ENCODE results near the gene ZNF507. TPM values are rescaled to one million over a fixed set of nuclear protein-coding genes. Genes with fewer than 3 reads are reported as not detected.

The ZNF507 gene
- total and polyA plus RNA-seq, 4 donors = 5.5 to 25.1 (median 16.0) TPM

DNA sequence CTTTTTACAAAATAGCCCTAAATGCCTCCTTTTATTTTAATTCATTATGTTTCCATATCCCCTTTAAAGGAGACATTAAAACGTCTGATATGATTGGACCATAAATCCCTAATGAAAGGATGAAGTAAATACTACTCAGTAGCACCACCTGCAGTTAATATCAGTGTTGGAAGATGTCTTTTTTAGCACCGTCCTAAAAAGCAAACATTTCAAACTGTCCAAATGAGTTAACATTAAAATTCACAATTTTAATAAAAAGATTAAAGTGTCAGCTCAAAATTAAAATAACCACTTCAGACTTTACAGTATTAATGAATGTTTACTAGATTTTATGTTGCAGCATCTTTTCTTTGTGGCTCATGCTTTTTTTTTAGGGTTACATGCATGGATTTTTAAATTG, 12.3 kb downstream of the ZNF507 start:
- no peak overlapping the region for H3K27ac ChIP-seq (ENCODE audit: low read depth in 1 of 2, low read length in 2 of 2)
- WGBS, 2 donors = 4 to 6% methylated on average over 2 of the region's 2 CpGs

DNA sequence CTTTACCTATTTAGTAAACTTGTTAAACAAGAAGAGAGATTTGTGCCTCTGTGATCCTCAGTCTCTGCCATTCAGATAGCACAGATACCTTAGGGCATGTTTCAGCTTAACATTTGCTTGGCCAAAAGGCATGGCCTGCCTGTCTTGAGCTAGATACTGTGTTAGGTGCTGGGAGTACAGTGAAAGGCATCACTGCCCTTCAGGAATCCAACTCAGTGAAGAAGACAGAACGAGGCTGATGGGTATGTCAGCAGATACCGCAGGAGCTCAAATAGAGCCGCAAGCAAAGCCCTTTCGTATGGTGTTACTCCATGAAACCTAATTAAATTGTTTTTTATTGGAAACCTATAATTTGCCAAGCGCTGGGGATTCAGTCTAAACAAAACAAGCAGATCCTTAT, 12.9 kb downstream of the ZNF507 start:
- Histone ChIP-seq H3K4me3 (ENCODE audit: low read length in 2 of 2) (no peak overlapping the region), H3K27ac (ENCODE audit: low read depth in 1 of 2, low read length in 2 of 2) (no peak overlapping the region), H3K27me3 (ENCODE audit: control insufficient read depth in 1 of 2, insufficient read depth in 2 of 2, low read length in 1 of 2) (no peaks in the 10 kb centered on the region), H3K36me3 (ENCODE audit: control insufficient read depth in 1 of 2, insufficient read depth in 2 of 2, low read length in 1 of 2) (peaks cover 11 to 12% of the 10 kb centered on the region in 2 donors), H3K9me3 (ENCODE audit: control insufficient read depth, low read length) (no peaks in the 10 kb centered on the region), H3K4me1 (ENCODE audit: control insufficient read depth in 1 of 2, insufficient read depth in 2 of 2, low read length in 2 of 2) (peaks cover 0 to 2% of the 10 kb centered on the region in 2 donors)
- ATAC-seq (ENCODE audit: low FRiP score) = no peak
- no peak for DNase-seq
- intact Hi-C loops (cut with DNase I) = no loop called here
- WGBS, 2 donors = 96% methylated on average over 5 of the region's 5 CpGs

More for the DNA sequence above, 12.3 kb downstream of the ZNF507 start:
- DNase-seq (no peak), ATAC-seq (ENCODE audit: low FRiP score) (no peak)
- Histone ChIP-seq H3K36me3 (ENCODE audit: control insufficient read depth in 1 of 2, insufficient read depth in 2 of 2, low read length in 1 of 2) (peaks cover 11 to 15% of the 10 kb centered on the region in 2 donors), H3K27me3 (ENCODE audit: control insufficient read depth in 1 of 2, insufficient read depth in 2 of 2, low read length in 1 of 2) (no peaks in the 10 kb centered on the region), H3K9me3 (ENCODE audit: control insufficient read depth, low read length) (no peaks in the 10 kb centered on the region), H3K4me1 (ENCODE audit: control insufficient read depth in 1 of 2, insufficient read depth in 2 of 2, low read length in 2 of 2) (peaks cover 0 to 4% of the 10 kb centered on the region in 2 donors), H3K4me3 (ENCODE audit: low read length in 2 of 2) (no peak overlapping the region)
- intact Hi-C loops (cut with DNase I) = no loop called here

DNA sequence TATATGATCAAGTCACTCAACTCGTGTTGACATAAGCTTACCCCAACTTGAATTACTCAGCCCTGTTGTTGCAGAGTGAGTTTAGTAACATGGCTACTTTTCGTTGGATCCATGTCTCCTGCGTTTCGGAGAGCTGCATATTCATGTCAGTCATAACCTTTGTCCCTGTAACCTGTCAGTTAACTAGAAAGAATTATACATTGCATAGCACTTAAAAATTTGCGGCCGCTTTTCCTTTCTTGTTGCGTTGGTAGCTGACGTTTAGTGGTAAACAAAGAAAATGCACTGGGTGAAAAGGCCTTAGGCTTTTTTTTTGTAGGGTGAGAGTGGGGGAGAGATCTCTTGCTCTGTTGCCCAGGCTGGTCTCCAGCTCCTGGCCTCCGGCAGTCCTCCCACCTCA, 14.2 kb downstream of the ZNF507 start:
- DNase-seq (no peak), ATAC-seq (ENCODE audit: low FRiP score) (no peak)
- 92 to 94% methylated on average over 9 of the region's 9 CpGs for WGBS, 2 donors
- Histone ChIP-seq H3K27me3 (ENCODE audit: control insufficient read depth in 1 of 2, insufficient read depth in 2 of 2, low read length in 1 of 2) (no peaks in the 10 kb centered on the region), H3K4me3 (ENCODE audit: low read length in 2 of 2) (no peak overlapping the region), H3K36me3 (ENCODE audit: control insufficient read depth in 1 of 2, insufficient read depth in 2 of 2, low read length in 1 of 2) (peaks cover 6 to 7% of the 10 kb centered on the region in 2 donors), H3K4me1 (ENCODE audit: control insufficient read depth in 1 of 2, insufficient read depth in 2 of 2, low read length in 2 of 2) (peaks cover 0 to 3% of the 10 kb centered on the region in 2 donors), H3K27ac (ENCODE audit: low read depth in 1 of 2, low read length in 2 of 2) (no peak overlapping the region), H3K9me3 (ENCODE audit: control insufficient read depth, low read length) (no peaks in the 10 kb centered on the region)
- intact Hi-C loops (cut with DNase I) = no loop called here

DNA sequence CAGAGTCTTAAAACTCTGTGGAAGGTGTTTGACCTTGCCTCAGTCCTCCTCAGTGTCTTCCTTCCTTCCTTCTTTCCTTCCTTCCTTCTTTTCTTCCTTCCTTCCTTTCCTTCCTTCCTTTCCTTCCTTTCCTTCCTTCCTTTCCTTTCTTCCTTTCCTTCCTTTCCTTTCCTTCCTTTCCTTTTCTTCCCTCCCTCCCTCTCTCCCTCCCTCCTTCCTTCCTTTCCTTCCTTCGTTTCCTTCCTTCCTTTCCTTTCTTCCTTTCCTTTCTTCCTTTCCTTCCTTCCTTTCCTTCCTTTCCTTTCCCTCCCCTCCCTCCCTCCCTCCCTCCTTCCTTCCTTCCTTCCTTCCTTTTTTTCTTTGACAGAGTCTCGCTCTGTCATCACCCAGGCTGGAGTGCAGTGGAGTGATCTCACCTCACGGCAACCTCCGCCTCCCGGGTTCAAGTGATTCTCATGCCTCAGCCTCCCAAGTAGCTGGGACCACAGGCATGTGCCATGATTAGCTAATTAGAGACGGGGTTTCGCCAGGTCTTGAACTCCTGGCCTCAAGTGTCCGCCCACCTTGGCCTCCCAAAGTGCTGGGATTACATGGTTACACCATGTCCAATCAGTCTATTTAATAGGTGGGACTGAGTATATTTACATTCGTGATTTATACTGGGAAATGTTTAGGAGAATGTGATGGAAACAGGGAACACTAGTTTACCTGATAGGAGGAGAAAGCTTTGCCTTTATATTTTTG, 16.3 kb downstream of the ZNF507 start:
- H3K4me3 ChIP-seq (ENCODE audit: low read length in 2 of 2) = no peak overlapping the region
- peak overlapping the region; percentile 14 to 77 for H3K27ac ChIP-seq (ENCODE audit: low read depth in 1 of 2, low read length in 2 of 2)
- peaks cover 0 to 3% of the 10 kb centered on the region in 2 donors for H3K4me1 ChIP-seq (ENCODE audit: control insufficient read depth in 1 of 2, insufficient read depth in 2 of 2, low read length in 2 of 2)
- no peaks in the 10 kb centered on the region for H3K9me3 ChIP-seq (ENCODE audit: control insufficient read depth, low read length)
- WGBS, 2 donors = 82 to 84% methylated on average over 9 of the region's 9 CpGs
- H3K27me3 ChIP-seq (ENCODE audit: control insufficient read depth in 1 of 2, insufficient read depth in 2 of 2, low read length in 1 of 2) = no peaks in the 10 kb centered on the region
- peaks cover 6% of the 10 kb centered on the region in 2 donors for H3K36me3 ChIP-seq (ENCODE audit: control insufficient read depth in 1 of 2, insufficient read depth in 2 of 2, low read length in 1 of 2)
- intact Hi-C loops (cut with DNase I) = no loop called here
- DNase-seq (no peak), ATAC-seq (ENCODE audit: low FRiP score) (no peak)

DNA sequence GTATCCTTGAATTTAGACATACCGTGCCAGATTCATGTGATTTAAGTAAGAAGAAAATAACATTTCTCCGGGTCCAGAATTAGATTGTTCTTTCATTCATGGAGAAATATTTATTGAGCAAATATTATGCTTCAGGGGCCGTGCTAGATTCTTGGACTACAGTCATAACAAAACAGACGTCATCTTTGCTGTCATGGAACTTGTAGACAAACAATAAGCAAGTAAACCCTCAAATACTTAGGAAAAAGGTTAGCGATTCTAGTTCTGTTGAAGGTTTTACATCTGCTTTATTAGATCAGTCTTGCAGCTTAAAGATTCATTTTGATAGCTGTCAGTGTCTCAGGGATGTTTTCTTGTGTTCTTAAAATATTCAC, 16.9 kb downstream of the ZNF507 start:
- no peak for DNase-seq
- Histone ChIP-seq H3K9me3 (ENCODE audit: control insufficient read depth, low read length) (no peaks in the 10 kb centered on the region), H3K36me3 (ENCODE audit: control insufficient read depth in 1 of 2, insufficient read depth in 2 of 2, low read length in 1 of 2) (peaks cover 4 to 6% of the 10 kb centered on the region in 2 donors), H3K27me3 (ENCODE audit: control insufficient read depth in 1 of 2, insufficient read depth in 2 of 2, low read length in 1 of 2) (no peaks in the 10 kb centered on the region), H3K27ac (ENCODE audit: low read depth in 1 of 2, low read length in 2 of 2) (peak overlapping the region; percentile 39 to 40), H3K4me3 (ENCODE audit: low read length in 2 of 2) (no peak overlapping the region), H3K4me1 (ENCODE audit: control insufficient read depth in 1 of 2, insufficient read depth in 2 of 2, low read length in 2 of 2) (peaks cover 1 to 3% of the 10 kb centered on the region in 2 donors)
- no peak for ATAC-seq (ENCODE audit: low FRiP score)
- WGBS, 2 donors = 7 to 11% methylated on average over 5 of the region's 5 CpGs
- intact Hi-C loops (cut with DNase I) = no loop called here

DNA sequence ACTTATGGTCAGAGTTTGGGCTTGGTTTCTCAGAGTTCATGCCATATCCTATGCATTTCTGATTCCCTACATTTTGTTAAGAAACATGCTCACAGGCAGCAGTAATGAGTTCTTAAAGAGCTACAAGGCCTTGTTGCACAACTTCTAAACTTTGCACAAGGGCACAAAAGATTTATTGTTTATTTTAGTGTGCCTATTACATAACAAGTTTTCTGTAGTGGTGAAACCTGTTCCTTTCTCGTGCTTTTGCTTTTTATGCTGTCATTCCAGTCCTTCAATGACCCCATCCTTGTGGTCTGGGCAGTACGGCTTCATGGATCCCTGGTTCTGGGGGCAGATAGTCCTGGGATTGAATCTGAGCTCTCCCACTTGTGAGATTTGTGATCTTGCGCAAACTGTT, 17.8 kb downstream of the ZNF507 start:
- H3K36me3 ChIP-seq (ENCODE audit: control insufficient read depth in 1 of 2, insufficient read depth in 2 of 2, low read length in 1 of 2) = peaks cover 4 to 6% of the 10 kb centered on the region in 2 donors
- WGBS, 2 donors = 47 to 74% methylated on average over 3 of the region's 3 CpGs
- peak overlapping the region; percentile 62 to 93 for H3K27ac ChIP-seq (ENCODE audit: low read depth in 1 of 2, low read length in 2 of 2)
- no peaks in the 10 kb centered on the region for H3K9me3 ChIP-seq (ENCODE audit: control insufficient read depth, low read length)
- H3K27me3 ChIP-seq (ENCODE audit: control insufficient read depth in 1 of 2, insufficient read depth in 2 of 2, low read length in 1 of 2) = no peaks in the 10 kb centered on the region
- ATAC-seq (ENCODE audit: low FRiP score) (no peak), DNase-seq (no peak)
- peaks cover 3% of the 10 kb centered on the region in 2 donors for H3K4me1 ChIP-seq (ENCODE audit: control insufficient read depth in 1 of 2, insufficient read depth in 2 of 2, low read length in 2 of 2)
- H3K4me3 ChIP-seq (ENCODE audit: low read length in 2 of 2) = no peak overlapping the region
- intact Hi-C loops (cut with DNase I) = no loop called here

DNA sequence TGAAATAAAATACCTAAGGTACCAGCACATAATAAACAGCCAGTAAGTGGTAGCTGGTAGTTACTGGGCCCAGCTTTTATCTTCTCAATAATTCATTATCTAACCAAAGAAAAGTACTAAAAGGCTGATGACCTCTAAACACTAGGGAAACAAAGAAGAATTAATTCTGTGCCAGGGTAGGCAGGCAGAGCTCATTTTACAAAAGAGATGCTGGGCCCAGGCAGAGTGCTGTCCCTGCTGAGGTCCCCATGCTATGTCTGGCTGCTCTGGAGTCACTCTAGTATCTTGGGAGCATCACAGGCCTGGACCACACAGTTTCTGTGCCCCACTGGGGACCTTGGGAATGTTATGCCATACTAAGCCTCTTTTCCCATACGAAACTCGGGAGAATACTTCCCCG, 18.2 kb downstream of the ZNF507 start:
- intact Hi-C loops (cut with DNase I) = no loop called here
- Histone ChIP-seq H3K36me3 (ENCODE audit: control insufficient read depth in 1 of 2, insufficient read depth in 2 of 2, low read length in 1 of 2) (peaks cover 4% of the 10 kb centered on the region in 2 donors), H3K4me1 (ENCODE audit: control insufficient read depth in 1 of 2, insufficient read depth in 2 of 2, low read length in 2 of 2) (peaks cover 3 to 4% of the 10 kb centered on the region in 2 donors), H3K9me3 (ENCODE audit: control insufficient read depth, low read length) (no peaks in the 10 kb centered on the region), H3K27me3 (ENCODE audit: control insufficient read depth in 1 of 2, insufficient read depth in 2 of 2, low read length in 1 of 2) (no peaks in the 10 kb centered on the region), H3K4me3 (ENCODE audit: low read length in 2 of 2) (no peak overlapping the region), H3K27ac (ENCODE audit: low read depth in 1 of 2, low read length in 2 of 2) (peak overlapping the region; percentile 62 to 87)
- ATAC-seq (ENCODE audit: low FRiP score) = no peak
- 91 to 95% methylated on average over 3 of the region's 3 CpGs for WGBS, 2 donors
- DNase-seq = no peak

DNA sequence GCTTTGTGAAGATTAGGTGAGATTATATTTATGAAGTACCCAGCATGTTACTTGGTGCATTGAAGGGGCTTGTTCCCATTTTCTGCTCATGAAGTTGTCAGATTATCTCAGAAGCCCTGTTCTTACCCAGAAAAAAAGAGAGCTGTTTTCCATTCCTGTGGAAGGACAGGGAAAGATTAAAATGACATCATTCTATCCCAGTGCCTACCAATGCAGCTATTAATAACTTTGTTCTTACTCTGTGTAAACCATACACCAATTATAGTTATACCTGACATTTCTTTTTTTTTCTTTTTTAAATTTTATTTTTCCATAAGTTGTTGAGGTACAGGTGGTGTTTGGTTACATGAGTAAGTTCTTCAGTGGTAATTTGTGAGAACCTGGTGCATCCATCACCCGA, 18.6 kb downstream of the ZNF507 start:
- Histone ChIP-seq H3K27ac (ENCODE audit: low read depth in 1 of 2, low read length in 2 of 2) (peak overlapping the region; percentile 62 to 77), H3K36me3 (ENCODE audit: control insufficient read depth in 1 of 2, insufficient read depth in 2 of 2, low read length in 1 of 2) (peaks cover 4% of the 10 kb centered on the region in 2 donors), H3K9me3 (ENCODE audit: control insufficient read depth, low read length) (no peaks in the 10 kb centered on the region), H3K27me3 (ENCODE audit: control insufficient read depth in 1 of 2, insufficient read depth in 2 of 2, low read length in 1 of 2) (no peaks in the 10 kb centered on the region), H3K4me3 (ENCODE audit: low read length in 2 of 2) (no peak overlapping the region), H3K4me1 (ENCODE audit: control insufficient read depth in 1 of 2, insufficient read depth in 2 of 2, low read length in 2 of 2) (peaks cover 3 to 4% of the 10 kb centered on the region in 2 donors)
- 56 to 88% methylated on average over 1 of the region's 1 CpG for WGBS, 2 donors
- intact Hi-C loops (cut with DNase I) = no loop called here
- ATAC-seq (ENCODE audit: low FRiP score) (no peak), DNase-seq (no peak)

DNA sequence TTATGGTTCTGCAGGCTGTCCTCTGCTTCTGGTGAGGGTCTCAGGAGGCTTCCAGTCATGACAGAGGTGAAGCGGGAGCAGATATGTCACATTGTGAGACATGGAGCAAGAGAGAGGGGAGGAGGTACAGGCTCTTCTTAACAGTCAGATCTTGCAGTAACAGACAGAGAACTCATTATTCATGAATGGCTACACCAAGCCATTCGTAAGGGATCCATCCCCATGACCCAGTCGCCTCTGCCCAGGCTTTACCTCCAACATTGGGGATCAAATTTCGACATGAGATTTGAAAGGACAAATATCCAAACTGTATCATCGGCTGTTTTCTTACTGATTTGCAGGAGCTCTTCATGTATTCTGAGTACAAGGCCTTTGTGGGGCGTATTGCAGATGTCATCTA, 21.7 kb downstream of the ZNF507 start:
- Histone ChIP-seq H3K27me3 (ENCODE audit: control insufficient read depth in 1 of 2, insufficient read depth in 2 of 2, low read length in 1 of 2) (no peaks in the 10 kb centered on the region), H3K27ac (ENCODE audit: low read depth in 1 of 2, low read length in 2 of 2) (no peak overlapping the region), H3K9me3 (ENCODE audit: control insufficient read depth, low read length) (no peaks in the 10 kb centered on the region), H3K4me1 (ENCODE audit: control insufficient read depth in 1 of 2, insufficient read depth in 2 of 2, low read length in 2 of 2) (peaks cover 3 to 4% of the 10 kb centered on the region in 2 donors), H3K36me3 (ENCODE audit: control insufficient read depth in 1 of 2, insufficient read depth in 2 of 2, low read length in 1 of 2) (peaks cover 2 to 4% of the 10 kb centered on the region in 2 donors), H3K4me3 (ENCODE audit: low read length in 2 of 2) (no peak overlapping the region)
- WGBS, 2 donors = 83 to 85% methylated on average over 6 of the region's 6 CpGs
- ATAC-seq (ENCODE audit: low FRiP score) = no peak
- intact Hi-C loops (cut with DNase I) = no loop called here
- no peak for DNase-seq

Measured in aorta (tissue), 5 donors.